ENCODE results near the gene ARMH2. TPM values are rescaled to one million over a fixed set of nuclear protein-coding genes. Genes with fewer than 3 reads are reported as not detected.

Gene ARMH2
- not detected in 2 replicates for total RNA-seq

DNA sequence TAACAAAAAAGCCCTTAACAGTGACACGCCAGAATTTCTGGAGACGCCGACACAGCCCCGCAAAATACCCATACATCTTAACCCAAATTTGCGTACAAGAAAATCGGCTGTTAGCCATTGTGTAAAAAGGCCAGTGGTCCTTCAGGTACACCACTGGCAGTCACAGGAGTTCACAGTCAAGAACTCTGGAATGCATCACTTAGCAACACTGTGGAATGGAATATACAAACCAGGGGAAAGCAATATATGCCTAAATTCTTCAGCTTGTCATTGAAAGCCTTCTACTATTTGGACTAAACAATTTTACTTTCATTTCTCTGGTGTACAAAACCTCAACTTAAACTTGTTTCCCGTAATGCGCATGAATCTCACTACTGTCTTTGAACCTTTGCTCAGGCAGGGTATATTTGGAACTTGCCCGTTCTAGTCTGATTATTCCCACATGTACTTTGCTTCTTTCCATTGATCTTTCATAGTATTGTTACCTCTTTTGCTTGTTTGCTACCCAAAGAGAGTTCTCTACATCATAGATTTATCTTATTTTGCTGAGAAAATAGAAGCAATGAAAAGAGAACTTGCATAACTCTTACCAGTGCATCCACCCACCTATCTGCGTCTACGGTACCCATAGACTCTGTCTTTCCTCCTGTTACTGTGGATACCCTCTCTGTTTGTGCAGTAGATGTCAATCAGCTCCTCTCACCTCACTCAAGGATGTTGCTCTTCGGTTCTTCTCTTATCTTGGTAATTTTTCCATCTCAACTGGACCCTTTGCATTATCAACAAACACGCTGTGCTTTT is at the start of gene ARMH2:
Gene ARMH2, minus strand, starts transcription at position 178 of the 801 bp plus-strand sequence. Its CDS starts 60 bp downstream, at position 118.

DNA sequence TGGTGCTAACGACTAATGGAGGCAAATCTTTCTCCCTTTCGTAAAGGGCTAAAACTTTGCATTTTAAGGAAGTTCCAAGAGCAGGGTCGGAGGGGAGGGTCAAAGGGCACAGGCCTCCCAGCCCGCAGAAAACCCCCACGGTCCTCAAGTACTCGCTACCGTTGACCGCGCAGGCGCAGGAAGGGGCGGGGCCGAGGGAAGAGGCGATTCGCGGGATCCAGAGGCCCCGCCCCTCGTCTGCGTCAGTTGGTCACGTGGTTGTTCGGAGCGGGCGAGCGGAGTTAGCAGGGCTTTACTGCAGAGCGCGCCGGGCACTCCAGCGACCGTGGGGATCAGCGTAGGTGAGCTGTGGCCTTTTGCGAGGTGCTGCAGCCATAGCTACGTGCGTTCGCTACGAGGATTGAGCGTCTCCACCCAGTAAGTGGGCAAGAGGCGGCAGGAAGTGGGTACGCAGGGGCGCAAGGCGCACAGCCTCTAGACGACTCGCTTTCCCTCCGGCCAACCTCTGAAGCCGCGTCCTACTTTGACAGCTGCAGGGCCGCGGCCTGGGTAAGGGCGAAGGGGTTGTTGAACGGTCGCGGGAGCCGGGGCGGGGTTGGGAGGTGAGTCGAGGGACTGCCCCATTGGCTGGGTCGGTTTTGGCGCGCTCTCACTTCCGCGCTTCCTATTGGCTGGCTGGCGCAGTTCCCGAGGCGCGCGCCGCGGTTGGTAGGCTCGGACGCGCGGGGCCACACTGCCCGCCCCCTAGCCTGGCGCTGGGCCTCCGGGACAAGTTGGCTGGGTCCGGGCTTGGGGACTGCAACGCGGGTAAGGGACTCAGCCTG is 23.8 kb downstream of the ARMH2 start, which contains the start of gene GMNN:
Gene GMNN, plus strand, starts transcription at position 242 of the 824 bp plus-strand sequence. CDS start 2,310 bp downstream, outside the sequence.

Other genes with a start within 250 kb of the ARMH2 start
- under 0.01 and 0.09 TPM in 2 replicates for gene KIAA0319, start 152.7 kb downstream of the ARMH2 start, total RNA-seq
- 27.4 and 46.0 TPM in 2 replicates for gene TDP2, start 132.0 kb downstream of the ARMH2 start, total RNA-seq
- gene ACOT13, start 131.8 kb downstream of the ARMH2 start, total RNA-seq: 9.7 and 13.3 TPM in 2 replicates
- 76.6 and 78.4 TPM in 2 replicates for gene C6orf62, start 79.8 kb downstream of the ARMH2 start, total RNA-seq
- gene GMNN, start 24.0 kb downstream of the ARMH2 start, total RNA-seq: 8.2 and 10.7 TPM in 2 replicates
- 1.1 TPM in 2 replicates for gene RIPOR2, start 137.0 kb upstream of the ARMH2 start, total RNA-seq